Measurements from ENCODE around the gene DNAH3.

DNAH3 gene

GRCh38 chr16:21038197-21038596, 112.4 kb downstream of the DNAH3 start:
- no peak for TF ChIP-seq POLR2AphosphoS5 (IDR thresholded peaks at IDR 0.05; ENCODE audit: low read depth, low read length)
- TF ChIP-seq TAF1 (IDR thresholded peaks at IDR 0.05; ENCODE audit: borderline replicate concordance, low read depth, low read length): no peak
- no peak for TF ChIP-seq POLR2A (IDR thresholded peaks at IDR 0.05; ENCODE audit: low read depth, low read length)
- DNase-seq (ENCODE audit: insufficient read length) (no peak), FAIRE-seq (no peak)

- DNase-seq (ENCODE audit: insufficient read length) (no peak), FAIRE-seq (no peak)
- TF ChIP-seq POLR2A (IDR thresholded peaks at IDR 0.05; ENCODE audit: low read depth, low read length) (no peak), POLR2AphosphoS5 (IDR thresholded peaks at IDR 0.05; ENCODE audit: low read depth, low read length) (no peak), TAF1 (IDR thresholded peaks at IDR 0.05; ENCODE audit: borderline replicate concordance, low read depth, low read length) (no peak)
Observed at GRCh38 chr16:21037736-21038135, 112.9 kb downstream of the DNAH3 start.

- no peak for DNase-seq (ENCODE audit: insufficient read length)
- no peak for FAIRE-seq
- TF ChIP-seq POLR2AphosphoS5 (IDR thresholded peaks at IDR 0.05; ENCODE audit: low read depth, low read length) (no peak), POLR2A (IDR thresholded peaks at IDR 0.05; ENCODE audit: low read depth, low read length) (no peak), TAF1 (IDR thresholded peaks at IDR 0.05; ENCODE audit: borderline replicate concordance, low read depth, low read length) (no peak)
Observed at GRCh38 chr16:21037168-21037567, 113.5 kb downstream of the DNAH3 start.

GRCh38 chr16:21036471-21036870, 114.2 kb downstream of the DNAH3 start:
- FAIRE-seq (no peak), DNase-seq (ENCODE audit: insufficient read length) (no peak)
- no peak for TF ChIP-seq TAF1 (IDR thresholded peaks at IDR 0.05; ENCODE audit: borderline replicate concordance, low read depth, low read length)
- no peak for TF ChIP-seq POLR2A (IDR thresholded peaks at IDR 0.05; ENCODE audit: low read depth, low read length)
- TF ChIP-seq POLR2AphosphoS5 (IDR thresholded peaks at IDR 0.05; ENCODE audit: low read depth, low read length): no peak

DNA sequence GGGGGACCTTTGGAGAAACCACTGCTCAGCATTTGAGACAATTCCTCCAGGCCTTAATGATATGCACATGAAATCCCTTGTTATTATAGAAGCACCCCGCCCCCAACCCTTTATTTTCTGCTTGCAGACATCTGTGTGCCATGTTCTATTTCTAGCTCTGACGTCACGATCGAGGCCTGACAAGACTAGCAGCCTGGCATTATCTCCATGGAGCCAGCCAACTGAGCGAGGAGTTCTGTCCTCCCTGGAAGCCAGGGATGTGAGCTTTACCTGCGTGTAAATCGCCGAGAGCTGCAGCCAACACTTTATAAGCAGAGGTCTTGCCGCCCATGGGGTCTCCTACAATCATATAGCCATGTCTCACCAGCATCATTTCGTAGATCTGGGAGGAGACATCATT, 116.9 kb downstream of the DNAH3 start:
- no peak for FAIRE-seq
- TF ChIP-seq POLR2A (IDR thresholded peaks at IDR 0.05; ENCODE audit: low read depth, low read length) (no peak), TAF1 (IDR thresholded peaks at IDR 0.05; ENCODE audit: borderline replicate concordance, low read depth, low read length) (no peak), POLR2AphosphoS5 (IDR thresholded peaks at IDR 0.05; ENCODE audit: low read depth, low read length) (no peak)
- DNase-seq (ENCODE audit: insufficient read length): no peak

- no peak for TF ChIP-seq POLR2AphosphoS5 (IDR thresholded peaks at IDR 0.05; ENCODE audit: low read depth, low read length)
- no peak for TF ChIP-seq POLR2A (IDR thresholded peaks at IDR 0.05; ENCODE audit: low read depth, low read length)
- no peak for TF ChIP-seq TAF1 (IDR thresholded peaks at IDR 0.05; ENCODE audit: borderline replicate concordance, low read depth, low read length)
- no peak for DNase-seq (ENCODE audit: insufficient read length)
- FAIRE-seq: no peak
Observed at GRCh38 chr16:21033264-21033663, 117.4 kb downstream of the DNAH3 start.

DNA sequence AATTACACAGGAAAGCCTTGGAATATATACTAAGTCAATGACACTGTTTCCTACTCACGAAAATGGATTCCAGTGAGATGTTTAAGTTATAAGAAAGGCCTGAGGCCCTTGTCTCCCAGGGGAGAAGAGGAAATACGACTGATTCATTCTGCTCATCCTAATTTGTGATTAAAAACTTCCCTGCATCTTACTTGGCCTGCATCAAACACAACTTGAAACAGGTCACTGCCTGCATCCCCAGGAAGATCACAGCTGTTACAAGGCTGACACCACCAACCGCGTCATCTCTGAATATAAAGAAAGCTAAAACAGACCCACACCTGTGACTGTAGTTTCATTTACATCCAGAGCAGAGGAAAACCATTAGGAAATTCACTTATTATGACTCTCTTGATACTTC, 121.9 kb downstream of the DNAH3 start:
- no peak for TF ChIP-seq POLR2A (IDR thresholded peaks at IDR 0.05; ENCODE audit: low read depth, low read length)
- no peak for TF ChIP-seq TAF1 (IDR thresholded peaks at IDR 0.05; ENCODE audit: borderline replicate concordance, low read depth, low read length)
- TF ChIP-seq POLR2AphosphoS5 (IDR thresholded peaks at IDR 0.05; ENCODE audit: low read depth, low read length): no peak
- FAIRE-seq (no peak), DNase-seq (ENCODE audit: insufficient read length) (no peak)

DNA sequence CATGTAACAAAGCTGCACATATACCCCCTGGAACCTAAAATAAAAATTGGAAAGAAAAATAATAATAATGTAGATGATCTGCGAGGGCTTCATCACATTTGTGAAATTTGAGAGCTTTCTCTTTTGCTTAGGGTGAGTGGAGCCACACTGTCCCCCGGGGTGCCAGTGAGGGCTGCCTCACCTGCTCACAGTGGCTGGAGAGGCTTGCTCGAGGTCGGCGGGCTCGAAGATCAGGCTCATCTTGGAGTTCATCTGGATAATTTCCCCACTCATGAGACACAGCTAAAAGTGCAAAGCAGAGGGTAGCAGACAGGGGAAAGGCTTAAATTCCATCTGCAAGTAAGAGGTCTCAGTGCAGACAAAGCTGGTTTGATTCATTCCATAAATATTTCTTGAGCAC, 123.8 kb downstream of the DNAH3 start:
- DNase-seq (ENCODE audit: insufficient read length): no peak
- FAIRE-seq: no peak
- TF ChIP-seq TAF1 (IDR thresholded peaks at IDR 0.05; ENCODE audit: borderline replicate concordance, low read depth, low read length) (no peak), POLR2AphosphoS5 (IDR thresholded peaks at IDR 0.05; ENCODE audit: low read depth, low read length) (no peak), POLR2A (IDR thresholded peaks at IDR 0.05; ENCODE audit: low read depth, low read length) (no peak)

DNA sequence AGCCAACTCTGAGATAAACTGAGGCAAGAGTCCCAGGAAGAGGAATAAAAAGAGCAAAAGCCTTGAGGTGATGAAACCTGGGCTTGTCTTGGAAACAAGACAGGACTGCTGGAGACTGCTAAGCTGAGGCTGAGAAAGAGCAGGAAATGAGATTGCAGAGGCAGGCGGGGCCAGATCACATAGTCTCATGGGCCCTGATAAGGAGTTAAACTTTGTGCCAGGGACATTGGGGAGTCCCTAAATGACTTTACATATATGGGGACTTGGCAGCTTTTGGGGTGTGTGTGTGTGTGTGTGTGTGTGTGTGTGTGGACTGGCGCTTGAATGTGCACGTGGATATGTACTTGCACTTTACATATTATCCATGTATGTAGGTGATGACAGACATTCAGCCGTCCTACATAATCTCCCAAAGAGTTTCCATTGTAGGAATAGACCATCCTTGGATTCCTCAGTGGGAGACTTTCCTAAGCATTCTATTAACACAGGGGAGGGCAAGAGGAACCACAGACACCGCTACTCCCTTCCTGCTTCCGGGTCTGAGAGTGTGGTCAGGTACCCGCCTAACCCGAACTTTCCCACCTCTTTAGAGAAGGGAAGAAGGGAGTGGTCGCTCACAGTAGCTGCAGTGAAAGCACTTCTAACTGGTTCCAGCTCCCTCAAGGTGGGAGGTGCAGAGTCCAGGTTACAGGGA, 127.0 kb downstream of the DNAH3 start:
- TF ChIP-seq TAF1 (IDR thresholded peaks at IDR 0.05; ENCODE audit: borderline replicate concordance, low read depth, low read length): no peak
- TF ChIP-seq POLR2A (IDR thresholded peaks at IDR 0.05; ENCODE audit: low read depth, low read length): no peak
- no peak for TF ChIP-seq POLR2AphosphoS5 (IDR thresholded peaks at IDR 0.05; ENCODE audit: low read depth, low read length)
- DNase-seq (ENCODE audit: insufficient read length) (no peak), FAIRE-seq (no peak)

GRCh38 chr16:21021316-21021715, 129.3 kb downstream of the DNAH3 start:
- DNase-seq (ENCODE audit: insufficient read length) (no peak), FAIRE-seq (no peak)
- TF ChIP-seq POLR2A (IDR thresholded peaks at IDR 0.05; ENCODE audit: low read depth, low read length) (no peak), POLR2AphosphoS5 (IDR thresholded peaks at IDR 0.05; ENCODE audit: low read depth, low read length) (no peak), TAF1 (IDR thresholded peaks at IDR 0.05; ENCODE audit: borderline replicate concordance, low read depth, low read length) (no peak)

DNA sequence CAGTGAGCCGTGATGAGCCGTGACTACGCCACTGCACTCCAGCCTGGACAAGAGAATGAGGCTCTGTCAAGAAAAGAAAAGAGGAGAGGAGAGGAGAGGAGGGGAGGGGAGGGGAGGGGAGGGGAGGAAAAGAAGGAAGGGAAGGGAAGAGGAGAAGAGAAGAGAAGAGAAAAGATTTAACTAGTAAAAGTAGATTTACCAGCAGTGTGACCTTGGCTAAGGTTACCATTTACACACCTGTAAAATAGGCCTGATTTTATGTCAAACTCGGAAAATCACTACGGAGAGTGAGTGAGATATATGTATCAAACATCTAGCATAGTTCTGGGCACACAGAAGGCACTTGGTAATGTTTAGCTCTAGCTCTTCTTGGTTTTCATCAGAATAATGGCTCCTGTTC, 140.8 kb downstream of the DNAH3 start:
- TF ChIP-seq POLR2AphosphoS5 (IDR thresholded peaks at IDR 0.05; ENCODE audit: low read depth, low read length) (no peak), POLR2A (IDR thresholded peaks at IDR 0.05; ENCODE audit: low read depth, low read length) (no peak), TAF1 (IDR thresholded peaks at IDR 0.05; ENCODE audit: borderline replicate concordance, low read depth, low read length) (no peak)
- DNase-seq (ENCODE audit: insufficient read length) (no peak), FAIRE-seq (no peak)

DNA sequence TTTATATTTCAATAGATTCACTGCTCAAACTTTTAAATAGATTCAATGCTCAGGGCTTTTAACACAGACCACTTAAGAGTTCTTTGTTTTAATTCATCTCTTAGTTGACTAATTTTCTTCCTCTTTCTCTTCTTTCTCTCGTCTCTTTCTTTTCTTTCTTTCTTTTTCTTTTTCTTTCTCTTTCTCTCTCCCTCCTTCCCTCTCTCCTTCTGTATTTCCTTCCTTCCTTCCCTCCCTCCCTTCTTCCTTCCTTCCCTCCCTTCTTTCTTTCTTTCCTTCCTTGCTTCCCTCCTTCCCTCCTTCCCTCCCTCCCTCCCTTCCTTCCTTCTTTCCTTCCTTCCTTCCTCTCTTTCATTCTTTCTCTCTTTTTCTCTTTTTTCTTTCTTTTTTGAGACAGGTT, 145.6 kb downstream of the DNAH3 start:
- TF ChIP-seq POLR2A (IDR thresholded peaks at IDR 0.05; ENCODE audit: low read depth, low read length) (no peak), TAF1 (IDR thresholded peaks at IDR 0.05; ENCODE audit: borderline replicate concordance, low read depth, low read length) (no peak), POLR2AphosphoS5 (IDR thresholded peaks at IDR 0.05; ENCODE audit: low read depth, low read length) (no peak)
- no peak for DNase-seq (ENCODE audit: insufficient read length)
- no peak for FAIRE-seq
